ENCODE measurements around the gene DNAJC15. TPM values are rescaled to one million over a fixed set of nuclear protein-coding genes. Genes with fewer than 3 reads are reported as not detected.

Gene DNAJC15
- total RNA-seq, 1 experiment from 2014 or later, result 20.3 TPM

DNA sequence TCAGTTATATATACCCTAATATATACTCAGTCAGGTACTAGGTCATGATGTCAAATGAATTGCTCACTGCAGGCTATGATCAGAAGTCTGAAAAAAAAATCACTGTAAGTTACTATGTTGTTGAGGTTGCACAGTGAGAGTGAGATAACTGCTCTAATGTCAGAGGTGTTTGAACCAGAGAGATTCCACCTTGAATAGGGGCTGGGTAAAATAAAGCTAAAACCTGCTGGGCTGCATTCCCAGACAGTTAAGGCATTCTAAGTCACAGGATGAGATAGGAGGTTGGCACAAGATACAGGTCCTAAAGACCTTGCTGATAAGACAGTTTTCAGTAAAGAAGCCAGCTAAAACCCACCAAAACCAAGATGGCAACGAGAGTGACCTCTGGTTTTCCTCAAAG, 41.5 kb upstream of the DNAJC15 start:
- DNase-seq (ENCODE audit: low read depth, low spot score) (no peak), ATAC-seq (no peak)
- ChIA-PET POLR2A (interaction anchor here (0.6 kb wide), 1 partner anchor 454 kb away, joined by 4 read pairs; no protein-coding TSS in a partner anchor), CTCF (no interaction called here)
- TF ChIP-seq, protein P1, sequence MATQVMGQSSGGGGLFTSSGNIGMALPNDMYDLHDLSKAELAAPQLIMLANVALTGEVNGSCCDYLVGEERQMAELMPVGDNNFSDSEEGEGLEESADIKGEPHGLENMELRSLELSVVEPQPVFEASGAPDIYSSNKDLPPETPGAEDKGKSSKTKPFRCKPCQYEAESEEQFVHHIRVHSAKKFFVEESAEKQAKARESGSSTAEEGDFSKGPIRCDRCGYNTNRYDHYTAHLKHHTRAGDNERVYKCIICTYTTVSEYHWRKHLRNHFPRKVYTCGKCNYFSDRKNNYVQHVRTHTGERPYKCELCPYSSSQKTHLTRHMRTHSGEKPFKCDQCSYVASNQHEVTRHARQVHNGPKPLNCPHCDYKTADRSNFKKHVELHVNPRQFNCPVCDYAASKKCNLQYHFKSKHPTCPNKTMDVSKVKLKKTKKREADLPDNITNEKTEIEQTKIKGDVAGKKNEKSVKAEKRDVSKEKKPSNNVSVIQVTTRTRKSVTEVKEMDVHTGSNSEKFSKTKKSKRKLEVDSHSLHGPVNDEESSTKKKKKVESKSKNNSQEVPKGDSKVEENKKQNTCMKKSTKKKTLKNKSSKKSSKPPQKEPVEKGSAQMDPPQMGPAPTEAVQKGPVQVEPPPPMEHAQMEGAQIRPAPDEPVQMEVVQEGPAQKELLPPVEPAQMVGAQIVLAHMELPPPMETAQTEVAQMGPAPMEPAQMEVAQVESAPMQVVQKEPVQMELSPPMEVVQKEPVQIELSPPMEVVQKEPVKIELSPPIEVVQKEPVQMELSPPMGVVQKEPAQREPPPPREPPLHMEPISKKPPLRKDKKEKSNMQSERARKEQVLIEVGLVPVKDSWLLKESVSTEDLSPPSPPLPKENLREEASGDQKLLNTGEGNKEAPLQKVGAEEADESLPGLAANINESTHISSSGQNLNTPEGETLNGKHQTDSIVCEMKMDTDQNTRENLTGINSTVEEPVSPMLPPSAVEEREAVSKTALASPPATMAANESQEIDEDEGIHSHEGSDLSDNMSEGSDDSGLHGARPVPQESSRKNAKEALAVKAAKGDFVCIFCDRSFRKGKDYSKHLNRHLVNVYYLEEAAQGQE (IDR thresholded peaks at IDR 0.05; ENCODE audit: insufficient read depth in 1 of 2, low read depth in 2 of 2, low read length in 1 of 2), result no peak
- TF ChIP-seq POLR2AphosphoS5 (IDR thresholded peaks at IDR 0.05; ENCODE audit: low read depth, low read length), result no peak
- TF ChIP-seq, protein P2, sequence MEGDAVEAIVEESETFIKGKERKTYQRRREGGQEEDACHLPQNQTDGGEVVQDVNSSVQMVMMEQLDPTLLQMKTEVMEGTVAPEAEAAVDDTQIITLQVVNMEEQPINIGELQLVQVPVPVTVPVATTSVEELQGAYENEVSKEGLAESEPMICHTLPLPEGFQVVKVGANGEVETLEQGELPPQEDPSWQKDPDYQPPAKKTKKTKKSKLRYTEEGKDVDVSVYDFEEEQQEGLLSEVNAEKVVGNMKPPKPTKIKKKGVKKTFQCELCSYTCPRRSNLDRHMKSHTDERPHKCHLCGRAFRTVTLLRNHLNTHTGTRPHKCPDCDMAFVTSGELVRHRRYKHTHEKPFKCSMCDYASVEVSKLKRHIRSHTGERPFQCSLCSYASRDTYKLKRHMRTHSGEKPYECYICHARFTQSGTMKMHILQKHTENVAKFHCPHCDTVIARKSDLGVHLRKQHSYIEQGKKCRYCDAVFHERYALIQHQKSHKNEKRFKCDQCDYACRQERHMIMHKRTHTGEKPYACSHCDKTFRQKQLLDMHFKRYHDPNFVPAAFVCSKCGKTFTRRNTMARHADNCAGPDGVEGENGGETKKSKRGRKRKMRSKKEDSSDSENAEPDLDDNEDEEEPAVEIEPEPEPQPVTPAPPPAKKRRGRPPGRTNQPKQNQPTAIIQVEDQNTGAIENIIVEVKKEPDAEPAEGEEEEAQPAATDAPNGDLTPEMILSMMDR (IDR thresholded peaks at IDR 0.05), result no peak
- no peak for TF ChIP-seq TCF7L2 (IDR thresholded peaks at IDR 0.05; ENCODE audit: low read depth, low read length)
- no peak for TF ChIP-seq SIN3A (IDR thresholded peaks at IDR 0.05; ENCODE audit: borderline replicate concordance, insufficient read depth, low read depth, low read length)
- Histone ChIP-seq H3K4me1 (ENCODE audit: control insufficient read depth, insufficient read depth, low read length) (no peaks in the 10 kb centered on the region), H3K27ac (ENCODE audit: low read length) (no peak overlapping the region), H3K36me3 (ENCODE audit: control insufficient read depth, insufficient read depth, low read length) (no peaks in the 10 kb centered on the region), H3K9me3 (ENCODE audit: control insufficient read depth, insufficient read depth, low read depth, low read length) (no peaks in the 10 kb centered on the region), H3K27me3 (ENCODE audit: control insufficient read depth, insufficient read depth, low read length) (no peaks in the 10 kb centered on the region), H3K4me3 (ENCODE audit: low read depth in 2 of 2, low read length in 2 of 2) (no peak overlapping the region)
- intact Hi-C loops (cut with micrococcal nuclease; ENCODE audit: unreplicated experiment) (no loop called here), in situ Hi-C loops (cut with HindIII; ENCODE audit: low pct_unique_long_range_greater_than_20kb, low sequenced_read_pairs) (no loop called here)
- no TSS peak for BruUV-seq (replicated peaks)

DNA sequence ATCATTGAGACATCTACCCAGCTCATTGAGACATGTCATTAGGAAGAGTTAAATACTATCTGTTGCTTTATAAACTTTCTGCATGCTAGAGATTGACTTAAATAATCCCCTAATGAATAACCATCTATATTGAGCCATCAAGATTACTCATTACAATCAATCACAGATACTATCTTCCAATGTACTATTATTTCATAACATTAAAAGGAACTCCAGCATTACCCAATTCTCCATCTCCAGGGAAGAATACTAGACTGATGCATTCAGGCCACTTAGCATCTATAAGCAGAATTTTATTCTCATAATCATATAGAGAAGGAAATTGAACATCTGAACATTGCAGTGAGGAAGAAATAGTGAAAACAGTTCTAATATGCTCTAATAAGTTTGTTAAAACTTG, 39.4 kb upstream of the DNAJC15 start:
- BruUV-seq (replicated peaks), result no TSS peak
- Histone ChIP-seq H3K36me3 (ENCODE audit: control insufficient read depth, insufficient read depth, low read length) (no peaks in the 10 kb centered on the region), H3K4me1 (ENCODE audit: control insufficient read depth, insufficient read depth, low read length) (no peaks in the 10 kb centered on the region), H3K9me3 (ENCODE audit: control insufficient read depth, insufficient read depth, low read depth, low read length) (no peaks in the 10 kb centered on the region), H3K27ac (ENCODE audit: low read length) (no peak overlapping the region), H3K27me3 (ENCODE audit: control insufficient read depth, insufficient read depth, low read length) (no peaks in the 10 kb centered on the region), H3K4me3 (ENCODE audit: low read depth in 2 of 2, low read length in 2 of 2) (no peak overlapping the region)
- intact Hi-C loops (cut with micrococcal nuclease; ENCODE audit: unreplicated experiment), result no loop called here
- no peak for TF ChIP-seq SIN3A (IDR thresholded peaks at IDR 0.05; ENCODE audit: borderline replicate concordance, insufficient read depth, low read depth, low read length)
- TF ChIP-seq POLR2AphosphoS5 (IDR thresholded peaks at IDR 0.05; ENCODE audit: low read depth, low read length), result no peak
- TF ChIP-seq, protein P2 (IDR thresholded peaks at IDR 0.05), result no peak
- no peak for TF ChIP-seq TCF7L2 (IDR thresholded peaks at IDR 0.05; ENCODE audit: low read depth, low read length)
- TF ChIP-seq, protein P1 (IDR thresholded peaks at IDR 0.05; ENCODE audit: insufficient read depth in 1 of 2, low read depth in 2 of 2, low read length in 1 of 2), result no peak
- ChIA-PET POLR2A (no interaction called here), CTCF (no interaction called here)
- no peak for ATAC-seq
- no peak for DNase-seq (ENCODE audit: low read depth, low spot score)
- in situ Hi-C loops (cut with HindIII; ENCODE audit: low pct_unique_long_range_greater_than_20kb, low sequenced_read_pairs), result no loop called here

Measured in Panc1 (cell line).